Activated naive CD8-positive, alpha-beta T cell treated with anti-CD3 and anti-CD28 coated beads for 36 hours (primary cell): ENCODE data around the gene PDS5A. TPM values are rescaled to one million over a fixed set of nuclear protein-coding genes. Genes with fewer than 3 reads are reported as not detected.
A peak's percentile ranks its signal among the peaks of the same experiment; 100 is the strongest.
"Not testable (repeated sequence)": the region's sequence is repeated elsewhere in the genome, so short reads cannot be mapped to it uniquely, and the experiment has no call there.

Experiments
- DNase-seq: peaks from one replicate; pipeline ENCODE4 v3.0.0; 2021
- H3K27ac Mint-ChIP-seq: one replicate; pipeline ENCODE4 v1.8.0; 2022; ENCODE audit warnings: mild to moderate bottlenecking, moderate library complexity, mixed read lengths
- H3K27me3 Mint-ChIP-seq: one replicate; pipeline ENCODE4 v1.8.0; 2022; ENCODE audit warnings: mild to moderate bottlenecking, mixed read lengths
- H3K36me3 Mint-ChIP-seq: one replicate; pipeline ENCODE4 v1.8.0; 2021; ENCODE audit warnings: mild to moderate bottlenecking, mixed read lengths
- H3K4me1 Mint-ChIP-seq: one replicate; pipeline ENCODE4 v1.8.0; 2021; ENCODE audit warnings: mixed read lengths
- H3K4me3 Mint-ChIP-seq: one replicate; pipeline ENCODE4 v1.8.0; 2022; ENCODE audit warnings: mild to moderate bottlenecking, moderate library complexity, mixed read lengths
- H3K9me3 Mint-ChIP-seq: one replicate; pipeline ENCODE4 v1.8.0; 2022; ENCODE audit warnings: mixed read lengths
- total RNA-seq, 2 experiments: library from RNA; stranded (reverse); gene quantifications; one replicate each; pipeline ENCODE4 v1.2.3, GENCODE V29; 2021

The PDS5A gene
- 100 to 1,000 TPM; 104 to 107 TPM for total RNA-seq

GRCh38 chr4:39977489-39978377 is at the start of gene PDS5A:
PDS5A (minus strand) TSS chr4:39977911; CDS start chr4:39976577, 1,334 bp downstream.
- Mint-ChIP-seq H3K4me3 (peak within 1 kb of the TSS; percentile 92), H3K36me3 (peaks cover 28% of the 10 kb centered on the region), H3K9me3 (no peaks in the 10 kb centered on the region), H3K27me3 (no peaks in the 10 kb centered on the region), H3K27ac (peak within 1 kb of the TSS; percentile 98), H3K4me1 (peaks cover 39% of the 10 kb centered on the region)
- peak; percentile 97 for DNase-seq

DNA sequence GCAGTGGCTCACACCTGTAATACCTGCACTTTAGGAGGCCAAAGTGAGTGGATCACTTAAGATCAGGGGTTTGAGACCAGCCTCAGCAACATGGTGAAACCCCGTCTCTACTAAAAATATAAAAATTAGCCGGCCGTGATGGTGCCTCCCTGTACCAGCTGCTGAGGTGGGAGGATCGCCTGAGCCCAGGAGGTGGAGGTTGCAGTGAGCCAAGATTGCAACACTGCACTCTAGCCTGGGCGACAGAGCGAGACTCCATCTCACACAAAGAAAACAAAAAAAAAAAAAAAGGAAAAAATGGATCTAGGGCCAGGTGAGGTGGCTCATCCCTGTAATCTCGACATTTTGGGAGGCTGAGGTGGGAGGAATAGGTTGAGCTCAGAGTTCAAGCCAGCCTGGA is 46.3 kb upstream of the PDS5A start:
- not testable (repeated sequence) for H3K27ac Mint-ChIP-seq, H3K36me3 Mint-ChIP-seq, H3K27me3 Mint-ChIP-seq, H3K4me1 Mint-ChIP-seq, H3K9me3 Mint-ChIP-seq, H3K4me3 Mint-ChIP-seq, DNase-seq

DNA sequence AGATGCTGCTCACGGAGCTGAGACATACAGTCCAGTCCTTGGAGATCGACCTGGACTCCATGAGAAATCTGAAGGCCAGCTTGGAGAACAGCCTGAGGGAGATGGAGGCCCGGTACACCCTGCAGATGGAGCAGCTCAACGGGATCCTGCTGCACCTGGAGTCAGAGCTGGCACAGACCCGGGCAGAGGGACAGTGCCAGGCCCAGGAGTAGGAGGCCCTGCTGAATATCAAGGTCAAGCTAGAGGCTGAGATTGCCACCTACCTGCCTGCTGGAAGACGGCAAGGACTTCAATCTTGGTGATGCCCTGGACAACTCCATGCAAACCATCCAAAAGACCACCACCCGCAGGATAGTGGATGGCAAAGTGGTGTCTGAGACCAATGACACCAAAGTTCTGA is 43.4 kb upstream of the PDS5A start:
- H3K36me3 Mint-ChIP-seq, H3K27ac Mint-ChIP-seq, H3K27me3 Mint-ChIP-seq, H3K4me1 Mint-ChIP-seq, DNase-seq, H3K4me3 Mint-ChIP-seq, H3K9me3 Mint-ChIP-seq: not testable (repeated sequence)

GRCh38 chr4:40020221-40020620 is 42.5 kb upstream of the PDS5A start:
- DNase-seq: no peak
- Mint-ChIP-seq H3K4me3 (no peak overlapping the region), H3K36me3 (no peaks in the 10 kb centered on the region), H3K4me1 (no peaks in the 10 kb centered on the region), H3K27ac (no peak overlapping the region), H3K9me3 (no peaks in the 10 kb centered on the region), H3K27me3 (no peaks in the 10 kb centered on the region)

GRCh38 chr4:40016007-40016406 is 38.3 kb upstream of the PDS5A start:
- Mint-ChIP-seq H3K4me1 (no peaks in the 10 kb centered on the region), H3K4me3 (no peak overlapping the region)

DNA sequence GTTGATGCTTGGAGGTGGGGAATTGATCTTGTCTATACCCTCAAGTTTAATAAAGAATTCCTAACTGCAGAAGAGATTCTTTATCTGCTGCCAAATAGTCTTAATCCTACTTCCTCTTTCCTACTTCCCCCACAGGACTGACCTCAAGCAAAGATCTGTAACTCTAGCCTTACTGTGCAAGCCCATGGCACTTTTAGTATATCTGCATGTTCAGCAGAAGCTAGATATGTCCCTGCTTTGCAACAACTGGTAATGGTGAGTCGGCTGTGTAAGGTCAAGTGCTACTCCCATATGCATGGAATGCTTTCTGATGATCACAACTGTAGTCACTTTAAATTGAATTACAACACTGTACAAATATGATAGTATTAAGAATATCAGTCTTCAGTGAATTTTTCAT is 26.3 kb upstream of the PDS5A start:
- H3K36me3 Mint-ChIP-seq: no peaks in the 10 kb centered on the region
- no peaks in the 10 kb centered on the region for H3K27me3 Mint-ChIP-seq
- no peak overlapping the region for H3K27ac Mint-ChIP-seq
- H3K4me3 Mint-ChIP-seq: no peak overlapping the region
- H3K9me3 Mint-ChIP-seq: no peaks in the 10 kb centered on the region
- no peaks in the 10 kb centered on the region for H3K4me1 Mint-ChIP-seq
- DNase-seq: no peak

More at GRCh38 chr4:40016007-40016406, 38.3 kb upstream of the PDS5A start:
- H3K27me3 Mint-ChIP-seq: no peaks in the 10 kb centered on the region
- no peaks in the 10 kb centered on the region for H3K9me3 Mint-ChIP-seq
- no peak overlapping the region for H3K27ac Mint-ChIP-seq
- H3K36me3 Mint-ChIP-seq: no peaks in the 10 kb centered on the region
- no peak for DNase-seq

GRCh38 chr4:40000711-40001110 is 23.0 kb upstream of the PDS5A start:
- H3K27me3 Mint-ChIP-seq: no peaks in the 10 kb centered on the region

DNA sequence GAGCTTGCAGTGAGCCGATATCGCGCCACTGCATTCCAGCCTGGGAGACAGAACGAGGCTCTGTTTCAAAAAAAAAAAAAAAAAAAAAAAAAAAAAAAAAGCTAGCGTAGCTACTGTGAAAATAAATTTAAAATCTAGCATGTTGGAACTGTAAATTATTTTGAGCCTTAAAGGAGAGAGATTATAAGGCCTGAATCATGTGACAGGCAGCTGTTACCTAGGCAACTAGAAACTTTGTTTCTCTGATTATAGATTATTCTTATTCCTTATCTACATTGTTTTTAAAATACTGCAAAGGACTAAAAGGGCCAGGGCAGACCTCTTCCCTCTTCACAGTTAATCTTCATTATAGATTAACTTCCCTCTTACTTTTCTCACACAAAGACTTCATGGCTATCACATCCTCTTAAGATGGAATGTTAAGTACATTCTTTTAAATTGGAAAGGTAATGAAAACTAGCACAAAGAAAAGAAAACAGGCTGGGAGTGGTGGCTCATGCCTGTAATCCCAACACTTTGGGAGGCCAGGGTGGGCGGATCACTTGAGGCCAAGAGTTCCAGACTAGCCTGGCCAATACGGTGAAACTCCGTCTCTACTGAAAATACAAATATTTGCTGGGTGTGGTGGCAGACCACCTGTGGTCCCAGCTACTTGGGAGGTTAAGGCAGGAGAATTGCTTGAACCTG is 21.1 kb upstream of the PDS5A start:
- Mint-ChIP-seq H3K27ac (no peak overlapping the region), H3K4me3 (no peak overlapping the region), H3K9me3 (no peaks in the 10 kb centered on the region), H3K4me1 (no peaks in the 10 kb centered on the region), H3K27me3 (no peaks in the 10 kb centered on the region), H3K36me3 (no peaks in the 10 kb centered on the region)
- no peak for DNase-seq

More at GRCh38 chr4:40000711-40001110, 23.0 kb upstream of the PDS5A start:
- no peaks in the 10 kb centered on the region for H3K4me1 Mint-ChIP-seq
- DNase-seq: no peak
- no peak overlapping the region for H3K4me3 Mint-ChIP-seq
- no peaks in the 10 kb centered on the region for H3K9me3 Mint-ChIP-seq
- H3K36me3 Mint-ChIP-seq: no peaks in the 10 kb centered on the region
- H3K27ac Mint-ChIP-seq: no peak overlapping the region

DNA sequence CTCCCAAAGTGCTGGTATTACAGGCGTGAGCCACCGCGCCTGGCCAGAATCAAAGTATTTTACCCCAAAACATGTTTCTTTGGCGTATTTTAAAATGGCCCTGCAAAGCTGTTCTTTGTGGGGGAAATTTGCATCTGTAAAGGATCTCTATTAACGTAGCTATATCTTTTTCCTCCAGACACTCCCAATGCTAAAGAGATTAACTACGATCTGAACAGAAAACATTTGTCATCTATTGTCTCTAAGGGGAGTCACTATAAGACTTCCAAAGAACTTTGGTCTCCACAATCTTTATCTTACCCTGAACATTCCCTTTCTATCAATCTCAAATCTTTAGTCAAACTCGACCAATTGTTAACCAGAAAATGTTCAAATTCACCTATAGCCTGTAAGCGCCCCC is 19.1 kb upstream of the PDS5A start:
- H3K9me3 Mint-ChIP-seq: no peaks in the 10 kb centered on the region
- no peak for DNase-seq
- H3K27ac Mint-ChIP-seq: no peak overlapping the region
- H3K36me3 Mint-ChIP-seq: no peaks in the 10 kb centered on the region
- H3K4me1 Mint-ChIP-seq: no peaks in the 10 kb centered on the region
- H3K27me3 Mint-ChIP-seq: no peaks in the 10 kb centered on the region
- H3K4me3 Mint-ChIP-seq: no peak overlapping the region

GRCh38 chr4:39994406-39994805 is 16.7 kb upstream of the PDS5A start:
- Mint-ChIP-seq H3K4me1 (no peaks in the 10 kb centered on the region), H3K27ac (no peak overlapping the region), H3K36me3 (no peaks in the 10 kb centered on the region), H3K4me3 (no peak overlapping the region), H3K9me3 (no peaks in the 10 kb centered on the region), H3K27me3 (no peaks in the 10 kb centered on the region)
- DNase-seq: no peak

GRCh38 chr4:39989381-39989780 is 11.7 kb upstream of the PDS5A start:
- not testable (repeated sequence) for H3K4me3 Mint-ChIP-seq, H3K27me3 Mint-ChIP-seq, H3K36me3 Mint-ChIP-seq, H3K27ac Mint-ChIP-seq, H3K9me3 Mint-ChIP-seq, H3K4me1 Mint-ChIP-seq, DNase-seq

DNA sequence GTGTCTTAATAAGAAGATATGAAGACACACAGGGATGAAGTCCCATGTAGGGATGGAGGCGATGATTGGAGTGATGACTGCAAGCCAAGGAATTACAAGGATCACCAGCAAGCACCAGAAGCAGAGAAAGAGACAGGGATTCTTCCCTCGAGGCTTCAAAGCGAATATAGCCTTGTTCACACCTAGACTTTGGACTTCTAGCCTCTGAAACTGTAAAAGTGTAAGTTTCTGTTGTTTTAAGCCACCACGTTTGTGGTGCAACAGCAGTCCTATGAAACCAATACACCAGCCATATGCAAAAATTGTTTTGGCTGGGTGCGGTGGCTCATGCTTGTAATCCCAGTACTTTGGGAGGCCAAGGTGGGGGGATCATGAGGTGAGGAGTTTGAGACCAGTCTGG is 9.8 kb upstream of the PDS5A start:
- Mint-ChIP-seq H3K36me3 (no peaks in the 10 kb centered on the region), H3K27me3 (no peaks in the 10 kb centered on the region), H3K9me3 (no peaks in the 10 kb centered on the region), H3K4me3 (no peak overlapping the region), H3K4me1 (no peaks in the 10 kb centered on the region), H3K27ac (no peak overlapping the region)
- no peak for DNase-seq

DNA sequence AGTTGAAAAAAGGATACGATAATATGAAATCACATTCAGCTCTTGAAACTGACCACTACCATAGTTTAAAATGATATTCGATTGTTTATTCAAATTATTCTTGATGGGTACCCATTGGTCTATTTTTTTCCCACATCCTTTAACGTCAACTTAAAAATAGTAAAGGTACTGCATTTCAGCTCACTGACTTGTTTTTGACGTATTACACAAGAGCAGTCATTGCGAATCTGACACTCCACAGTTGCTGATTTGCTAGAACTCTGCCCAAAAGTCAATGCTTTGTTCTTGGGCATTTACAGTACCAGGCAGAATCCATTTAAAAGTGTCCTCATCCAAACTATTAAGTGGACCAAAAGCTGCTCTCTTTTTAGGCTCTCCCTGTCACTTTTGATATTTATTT is 1.2 kb upstream of the PDS5A start:
- H3K4me3 Mint-ChIP-seq: peak overlapping the region; percentile 56
- H3K4me1 Mint-ChIP-seq: peaks cover 28% of the 10 kb centered on the region
- H3K27ac Mint-ChIP-seq: peak overlapping the region; percentile 48

GRCh38 chr4:39978378-39978775 is 666 bp upstream of the PDS5A start:
- peak overlapping the region; percentile 98 for H3K27ac Mint-ChIP-seq
- DNase-seq: no peak
- H3K9me3 Mint-ChIP-seq: no peaks in the 10 kb centered on the region
- H3K4me3 Mint-ChIP-seq: peak overlapping the region; percentile 92
- H3K27me3 Mint-ChIP-seq: no peaks in the 10 kb centered on the region
- peaks cover 23% of the 10 kb centered on the region for H3K36me3 Mint-ChIP-seq
- H3K4me1 Mint-ChIP-seq: peaks cover 33% of the 10 kb centered on the region

More for the DNA sequence above, 1.2 kb upstream of the PDS5A start:
- no peaks in the 10 kb centered on the region for H3K9me3 Mint-ChIP-seq
- H3K36me3 Mint-ChIP-seq: peaks cover 17% of the 10 kb centered on the region
- no peaks in the 10 kb centered on the region for H3K27me3 Mint-ChIP-seq
- DNase-seq: no peak

DNA sequence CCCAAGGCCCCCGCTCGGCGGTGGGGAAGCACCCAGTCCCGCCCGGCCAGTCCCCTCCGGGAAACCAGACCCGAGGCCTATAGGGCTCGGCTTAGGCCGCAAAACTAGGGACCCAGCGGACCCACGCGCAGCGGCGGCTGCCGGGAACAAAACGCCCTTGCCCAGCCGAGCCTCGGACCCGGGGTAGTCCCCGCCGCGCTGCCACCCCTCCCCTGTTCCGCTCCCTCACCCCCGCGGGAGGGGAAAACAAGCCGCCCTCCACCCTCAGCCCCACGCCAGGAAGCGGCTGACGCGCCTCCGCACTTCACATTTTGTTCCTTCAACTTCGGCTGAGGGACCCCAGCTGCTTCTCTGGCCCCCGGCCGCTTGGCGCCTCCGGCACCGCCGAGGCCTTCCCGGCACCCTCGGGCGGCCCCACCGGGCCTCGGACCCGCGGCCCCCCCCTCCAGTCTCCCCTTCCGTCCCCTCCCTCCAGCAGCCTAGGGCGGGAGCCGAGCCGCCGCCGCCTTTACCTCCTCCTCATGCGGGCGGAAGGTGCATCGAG is 694 bp downstream of the PDS5A start:
- H3K4me1 Mint-ChIP-seq: peaks cover 39% of the 10 kb centered on the region
- peaks cover 28% of the 10 kb centered on the region for H3K36me3 Mint-ChIP-seq
- H3K27me3 Mint-ChIP-seq: no peaks in the 10 kb centered on the region
- no peaks in the 10 kb centered on the region for H3K9me3 Mint-ChIP-seq
- DNase-seq: peak; percentile 57
- H3K4me3 Mint-ChIP-seq: peak overlapping the region; percentile 88
- H3K27ac Mint-ChIP-seq: peak overlapping the region; percentile 85
